ENCODE results near the gene PASK.

DNA sequence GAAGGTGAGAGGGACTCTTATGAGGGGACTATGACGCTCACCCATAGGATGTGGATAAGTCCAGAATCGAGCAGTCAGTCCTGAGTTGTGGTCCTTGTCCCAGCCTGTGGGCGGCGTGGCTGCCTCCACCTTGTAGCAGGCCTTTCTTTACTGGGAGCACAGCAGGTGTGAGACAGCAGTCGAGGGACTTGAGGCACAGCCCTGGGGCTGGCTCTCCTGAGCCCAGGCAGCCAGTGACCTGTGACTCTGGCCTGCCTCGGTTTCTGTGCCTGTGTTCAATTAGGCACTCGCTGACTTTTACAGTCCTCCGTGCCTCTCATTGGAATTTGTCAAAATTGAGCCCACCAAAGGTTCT, 9.3 kb upstream of the PASK start:
- TF ChIP-seq, protein P1, sequence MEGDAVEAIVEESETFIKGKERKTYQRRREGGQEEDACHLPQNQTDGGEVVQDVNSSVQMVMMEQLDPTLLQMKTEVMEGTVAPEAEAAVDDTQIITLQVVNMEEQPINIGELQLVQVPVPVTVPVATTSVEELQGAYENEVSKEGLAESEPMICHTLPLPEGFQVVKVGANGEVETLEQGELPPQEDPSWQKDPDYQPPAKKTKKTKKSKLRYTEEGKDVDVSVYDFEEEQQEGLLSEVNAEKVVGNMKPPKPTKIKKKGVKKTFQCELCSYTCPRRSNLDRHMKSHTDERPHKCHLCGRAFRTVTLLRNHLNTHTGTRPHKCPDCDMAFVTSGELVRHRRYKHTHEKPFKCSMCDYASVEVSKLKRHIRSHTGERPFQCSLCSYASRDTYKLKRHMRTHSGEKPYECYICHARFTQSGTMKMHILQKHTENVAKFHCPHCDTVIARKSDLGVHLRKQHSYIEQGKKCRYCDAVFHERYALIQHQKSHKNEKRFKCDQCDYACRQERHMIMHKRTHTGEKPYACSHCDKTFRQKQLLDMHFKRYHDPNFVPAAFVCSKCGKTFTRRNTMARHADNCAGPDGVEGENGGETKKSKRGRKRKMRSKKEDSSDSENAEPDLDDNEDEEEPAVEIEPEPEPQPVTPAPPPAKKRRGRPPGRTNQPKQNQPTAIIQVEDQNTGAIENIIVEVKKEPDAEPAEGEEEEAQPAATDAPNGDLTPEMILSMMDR (IDR thresholded peaks at IDR 0.05): no peak
- no peak for TF ChIP-seq POLR2AphosphoS5 (IDR thresholded peaks at IDR 0.05)
